T-helper 17 cell (primary cell): ENCODE results near the gene CAMKK2. TPM values are rescaled to one million over a fixed set of nuclear protein-coding genes. Genes with fewer than 3 reads are reported as not detected.

Source experiments
- ATAC-seq: fragments of 150-1000 bp; cut with Tn5 transposase; 2 replicates; pipeline ENCODE4 v1.10.0; 2021; ENCODE audit warnings: mild to moderate bottlenecking, moderate library complexity
- DNase-seq, 3 donors: peaks; one replicate each; pipeline versions ENCODE4 v3.0.0 to v3.0.0-alpha.2; 2020 to 2021
- H3K9me3 ChIP-seq: one replicate; pipeline ENCODE4 v1.7.0; 2013; ENCODE audit warnings: low read length, mild to moderate bottlenecking; ENCODE audit not compliant: control insufficient read depth, poor library complexity, severe bottlenecking
- H3K27ac Mint-ChIP-seq: one replicate; pipeline ENCODE4 v1.8.0; 2022; ENCODE audit warnings: mild to moderate bottlenecking, moderate library complexity, mixed read lengths
- H3K27me3 Mint-ChIP-seq: one replicate; pipeline ENCODE4 v1.8.0; 2022; ENCODE audit warnings: mixed read lengths
- H3K36me3 Mint-ChIP-seq: one replicate; pipeline ENCODE4 v1.8.0; 2022; ENCODE audit warnings: low read depth, mixed read lengths
- H3K4me1 Mint-ChIP-seq: one replicate; pipeline ENCODE4 v1.8.0; 2022; ENCODE audit warnings: mild to moderate bottlenecking, mixed read lengths
- H3K4me3 Mint-ChIP-seq: one replicate; pipeline ENCODE4 v1.8.0; 2022; ENCODE audit warnings: mild to moderate bottlenecking, moderate library complexity, mixed read lengths
- total RNA-seq, 4 donors: library from RNA in 2 of 4; stranded (reverse) in 2 of 4; gene quantifications; one replicate each; pipeline ENCODE4 v1.2.3 and lab custom pipeline; 2022 to 2026

The CAMKK2 gene
- total RNA-seq, 2 donors from 2014 or later: 12.5 to 15.8 TPM

GRCh38 chr12:121198949-121199348, 97.6 kb downstream of the CAMKK2 start:
- no peaks in the 10 kb centered on the region for H3K4me1 Mint-ChIP-seq
- no peaks in the 10 kb centered on the region for H3K36me3 Mint-ChIP-seq
- H3K27me3 Mint-ChIP-seq: no peaks in the 10 kb centered on the region
- DNase-seq: no peak
- H3K4me3 Mint-ChIP-seq: no peak overlapping the region
- no peaks in the 10 kb centered on the region for H3K9me3 ChIP-seq
- H3K27ac Mint-ChIP-seq: no peak overlapping the region
- no peak for ATAC-seq

DNA sequence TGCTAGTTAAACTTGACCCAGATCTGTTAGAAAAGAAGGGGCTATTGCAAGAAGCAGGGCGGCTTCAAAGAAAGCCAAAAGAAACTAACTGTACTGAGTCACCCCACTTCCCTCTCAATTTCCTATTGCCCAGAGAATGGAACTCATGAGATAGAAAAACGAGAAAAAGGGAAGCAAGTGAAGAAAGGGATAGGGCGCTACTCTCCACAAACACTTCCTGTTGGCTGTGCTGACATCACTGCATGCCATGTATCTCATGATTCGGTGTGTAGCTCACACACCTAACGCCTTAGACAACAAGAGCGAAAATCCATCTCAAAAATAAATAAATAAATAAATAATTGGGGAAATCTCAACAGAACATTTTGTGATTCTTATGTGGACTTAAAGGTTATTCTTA, 99.6 kb downstream of the CAMKK2 start:
- Mint-ChIP-seq H3K4me1 (peaks cover 3% of the 10 kb centered on the region), H3K4me3 (peak overlapping the region; percentile 47), H3K27me3 (no peaks in the 10 kb centered on the region), H3K27ac (no peak overlapping the region), H3K36me3 (peaks cover 1% of the 10 kb centered on the region)
- no peaks in the 10 kb centered on the region for H3K9me3 ChIP-seq
- ATAC-seq: peak; percentile 69
- no peak for DNase-seq

GRCh38 chr12:121191151-121191550, 105.4 kb downstream of the CAMKK2 start:
- DNase-seq (no peak), ATAC-seq (no peak)
- H3K9me3 ChIP-seq: no peaks in the 10 kb centered on the region
- Mint-ChIP-seq H3K27me3 (no peaks in the 10 kb centered on the region), H3K36me3 (peaks cover 5% of the 10 kb centered on the region), H3K4me1 (peaks cover 5% of the 10 kb centered on the region), H3K4me3 (no peak overlapping the region), H3K27ac (no peak overlapping the region)

- no peak for ATAC-seq
- no peak for DNase-seq
- peaks cover 5% of the 10 kb centered on the region for H3K36me3 Mint-ChIP-seq
Observed at GRCh38 chr12:121190523-121191031, 105.9 kb downstream of the CAMKK2 start.

GRCh38 chr12:121189619-121190155, 106.8 kb downstream of the CAMKK2 start:
- no peaks in the 10 kb centered on the region for H3K27me3 Mint-ChIP-seq
- H3K4me1 Mint-ChIP-seq: peaks cover 5% of the 10 kb centered on the region
- H3K36me3 Mint-ChIP-seq: peaks cover 5% of the 10 kb centered on the region
- no peak for DNase-seq
- ATAC-seq: no peak
- H3K9me3 ChIP-seq: no peaks in the 10 kb centered on the region
- H3K4me3 Mint-ChIP-seq: no peak overlapping the region
- H3K27ac Mint-ChIP-seq: no peak overlapping the region

More at GRCh38 chr12:121190523-121191031, 105.9 kb downstream of the CAMKK2 start:
- Mint-ChIP-seq H3K27me3 (no peaks in the 10 kb centered on the region), H3K4me3 (no peak overlapping the region), H3K4me1 (peaks cover 5% of the 10 kb centered on the region), H3K27ac (no peak overlapping the region)
- H3K9me3 ChIP-seq: no peaks in the 10 kb centered on the region

DNA sequence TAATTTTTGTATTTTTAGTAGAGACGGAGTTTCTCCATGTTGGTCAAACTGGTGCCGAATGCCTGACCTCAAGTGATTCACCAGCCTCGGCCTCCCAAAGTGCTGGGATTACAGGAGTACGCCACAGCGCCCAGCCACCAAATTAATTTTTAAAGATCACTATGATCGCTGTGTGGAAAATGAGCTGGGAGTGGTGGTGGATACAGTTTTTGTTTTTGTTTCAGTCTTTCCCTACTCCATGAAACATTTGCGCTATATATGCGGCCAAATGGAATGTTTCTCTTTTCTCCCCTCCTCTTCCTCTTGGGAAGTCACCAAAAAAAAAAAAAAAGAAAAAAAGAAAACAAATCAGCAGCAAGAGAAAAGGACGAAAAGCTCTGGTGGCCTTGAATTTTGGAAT, 107.4 kb downstream of the CAMKK2 start:
- ATAC-seq: no peak
- H3K4me1 Mint-ChIP-seq: peaks cover 5% of the 10 kb centered on the region
- no peaks in the 10 kb centered on the region for H3K9me3 ChIP-seq
- no peak overlapping the region for H3K4me3 Mint-ChIP-seq
- H3K27me3 Mint-ChIP-seq: no peaks in the 10 kb centered on the region
- no peak overlapping the region for H3K27ac Mint-ChIP-seq
- no peak for DNase-seq
- H3K36me3 Mint-ChIP-seq: peaks cover 5% of the 10 kb centered on the region

DNA sequence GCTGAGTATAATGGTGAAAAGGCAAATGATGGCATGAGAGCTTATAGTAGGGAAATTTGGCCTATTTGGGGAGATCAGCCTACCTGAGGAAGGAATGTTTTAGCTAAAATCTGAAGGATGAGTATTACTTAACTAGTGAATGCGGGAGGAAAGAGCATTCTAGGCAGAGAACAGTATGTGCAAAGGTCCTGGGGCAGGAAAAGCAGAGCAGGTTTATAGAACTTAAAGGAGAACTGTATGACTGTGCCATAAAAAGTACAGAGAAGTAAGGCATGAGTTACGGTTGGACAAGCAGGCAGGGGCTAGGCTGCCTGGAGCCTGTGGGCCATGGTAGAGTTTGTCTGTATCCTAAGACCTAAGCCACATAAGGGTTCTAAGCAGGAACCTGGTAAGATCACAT, 108.3 kb downstream of the CAMKK2 start:
- Mint-ChIP-seq H3K36me3 (peaks cover 5% of the 10 kb centered on the region), H3K4me1 (peaks cover 5% of the 10 kb centered on the region), H3K4me3 (no peak overlapping the region), H3K27me3 (no peaks in the 10 kb centered on the region), H3K27ac (no peak overlapping the region)
- ATAC-seq (no peak), DNase-seq (no peak)
- no peaks in the 10 kb centered on the region for H3K9me3 ChIP-seq

Other genes with a start within 250 kb of the CAMKK2 start
- gene P2RX7, start 163.8 kb downstream of the CAMKK2 start, total RNA-seq: 10 to 100 TPM in 1 of 2 donors, 1 to 10 TPM in 1; 6.3 to 10.4 TPM
- gene P2RX4, start 86.6 kb downstream of the CAMKK2 start, total RNA-seq: 10 to 100 TPM; 42.8 to 53.5 TPM
- gene ANAPC5, start 55.7 kb upstream of the CAMKK2 start, total RNA-seq: 100 to 1,000 TPM; 107 to 130 TPM
- 10 to 100 TPM; 63.8 to 63.9 TPM for gene RNF34, start 103.4 kb upstream of the CAMKK2 start, total RNA-seq